HCT116 (cell line): Measurements from ENCODE around the gene EXD3.

Experiments used
- CTCF ChIP-seq, 3 experiments: fragments of 200-600 bp in 1 of 3; sonication (generic) in 1 of 3; IDR thresholded peaks in 2 of 3; conservative IDR thresholded peaks in 1 of 3; 2 replicates each; pipeline ENCODE4 v1.5.1; 2012 to 2017; ENCODE audit warnings: low read depth in 2 of 3, low read length in 2 of 3, antibody characterized with exemption in 1 of 3, borderline replicate concordance in 1 of 3, control low read depth in 1 of 3, mild to moderate bottlenecking in 1 of 3, mixed read lengths in 1 of 3, mixed run types in 1 of 3, moderate library complexity in 1 of 3; ENCODE audit not compliant: insufficient read depth in 1 of 3
- MAX ChIP-seq: IDR thresholded peaks from 2 replicates; pipeline ENCODE4 v1.6.1; 2012
- SIN3A ChIP-seq: IDR thresholded peaks from 2 replicates; pipeline ENCODE4 v1.6.1; 2012; ENCODE audit warnings: low read depth
- SRF ChIP-seq: IDR thresholded peaks from 2 replicates; pipeline ENCODE4 v1.6.1; 2012; ENCODE audit warnings: low read depth

- TF ChIP-seq MAX (no peak), CTCF (IDR thresholded peaks at IDR 0.05 in 2 of 3, conservative IDR thresholded peaks at IDR 0.05 in 1 of 3; ENCODE audit: borderline replicate concordance in 1 of 3, insufficient read depth in 1 of 3, low read depth in 2 of 3, low read length in 2 of 3) (no peak), SIN3A (no peak), SRF (no peak)
Measured at GRCh38 chr9:137325124-137325523, 97.8 kb downstream of the EXD3 start.
